Motor neuron (in vitro differentiated cells): ENCODE results near the gene MOB3B. TPM values are rescaled to one million over a fixed set of nuclear protein-coding genes. Genes with fewer than 3 reads are reported as not detected.
A peak's percentile ranks its signal among the peaks of the same experiment; 100 is the strongest.

Source experiments
- ATAC-seq, 8 experiments: fragments of 200-7000 bp; cut with Tn5 transposase; replicated peaks in 6 of 8; 2 replicates each; pipeline ENCODE4 v1.8.0; 2021; ENCODE audit warnings: mild to moderate bottlenecking in 8 of 8, moderate library complexity in 8 of 8
- H3K27ac ChIP-seq, 2 donors: fragments of 250-450 bp; sonication (Bioruptor Pico); 2 replicates each; pipeline ENCODE4 v1.9.0; 2021; ENCODE audit warnings: antibody characterized with exemption in 2 of 2, mild to moderate bottlenecking in 2 of 2, moderate library complexity in 1 of 2
- H3K4me1 ChIP-seq, 2 donors: fragments of 250-450 bp; sonication (Bioruptor Pico); replicated peaks in 1 of 2; 2 replicates each; pipeline ENCODE4 v1.6.1; 2021; ENCODE audit warnings: antibody characterized with exemption in 2 of 2, mild to moderate bottlenecking in 2 of 2, moderate library complexity in 1 of 2
- H3K4me3 ChIP-seq, 5 donors: fragments of 250-450 bp; sonication (Bioruptor Pico); 2 replicates each; pipeline ENCODE4 v1.9.0; 2021; ENCODE audit warnings: antibody characterized with exemption in 5 of 5, mild to moderate bottlenecking in 5 of 5, moderate library complexity in 4 of 5
- WGBS, 10 experiments: fragments of 450-650 bp; shearing (Covaris generic); methylation state at CpG; one replicate each; pipeline ENCODE4 v1.0.0; 2022; 5-methylcytosine and 5-hydroxymethylcytosine counted together
- in situ Hi-C, 9 experiments: fragments of 400-800 bp; cut with MboI; loops; one replicate each; pipeline ENCODE4 v1.15.0; 2021; ENCODE audit warnings: low sequenced_read_pairs in 9 of 9, low pct_unique_long_range_greater_than_20kb in 2 of 9; ENCODE audit not compliant: unreplicated experiment in 9 of 9
- total RNA-seq, 8 experiments: library from RNA; unstranded; fragments of 300-600 nt; gene quantifications; 2 replicates each; pipeline versions ENCODE4 v1.2.3 to v1.2.4, GENCODE V29; 2022

Gene MOB3B
- total RNA-seq, 8 experiments from 2014 or later = 3.7 to 13.4 (median 5.2) TPM

- H3K4me3 ChIP-seq = no peak overlapping the region
- in situ Hi-C loops = loop anchor here in 6 of 9 experiments (10.0 to 25.0 kb wide), 4 partner anchors 125 to 500 kb away; no protein-coding TSS in a partner anchor
- WGBS, 10 experiments = 0 to 100% (median 50%) methylated on average over 1 of the region's 1 CpG; no CpG with 5 or more reads in 7 of the 10 experiments
- H3K27ac ChIP-seq = no peak overlapping the region
- ATAC-seq = no peak
- H3K4me1 ChIP-seq = peaks cover 8 to 12% of the 10 kb centered on the region in 2 donors
These were observed 8.1 kb upstream of the MOB3B start for GRCh38 chr9:27537756-27538155.

DNA sequence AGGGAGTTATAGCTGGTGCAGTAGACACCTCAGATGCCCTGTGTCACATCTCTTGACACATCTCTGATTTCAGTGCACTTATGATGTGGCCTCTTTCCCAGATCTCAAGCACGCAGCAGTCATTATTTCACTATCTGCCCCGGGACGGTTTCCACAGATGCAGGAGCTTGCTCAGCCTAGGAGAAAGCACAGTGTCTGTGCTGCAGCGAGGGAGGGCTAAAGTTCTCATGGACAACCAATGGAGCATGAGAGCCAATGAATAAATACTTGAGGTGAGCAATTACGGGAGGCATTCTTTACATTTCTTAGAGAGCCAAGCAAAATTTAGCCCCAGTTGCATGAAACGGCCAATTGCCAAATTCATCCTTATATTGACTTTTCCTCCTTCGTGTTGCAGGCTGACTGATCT lies 7.4 kb upstream of the MOB3B start:
- 58 to 100% (median 85%) methylated on average over 2 to 6 of the region's 7 CpGs; no CpG with 5 or more reads in 2 of the 10 experiments for WGBS, 10 experiments
- Histone ChIP-seq H3K27ac (no peak overlapping the region), H3K4me3 (no peak overlapping the region), H3K4me1 (peaks cover 12 to 19% of the 10 kb centered on the region in 2 donors)
- in situ Hi-C loops = loop anchor here in 6 of 9 experiments (10.0 to 25.0 kb wide), 4 partner anchors 125 to 500 kb away; no protein-coding TSS in a partner anchor
- ATAC-seq = peak in 1 of 8 experiments; percentile 35

DNA sequence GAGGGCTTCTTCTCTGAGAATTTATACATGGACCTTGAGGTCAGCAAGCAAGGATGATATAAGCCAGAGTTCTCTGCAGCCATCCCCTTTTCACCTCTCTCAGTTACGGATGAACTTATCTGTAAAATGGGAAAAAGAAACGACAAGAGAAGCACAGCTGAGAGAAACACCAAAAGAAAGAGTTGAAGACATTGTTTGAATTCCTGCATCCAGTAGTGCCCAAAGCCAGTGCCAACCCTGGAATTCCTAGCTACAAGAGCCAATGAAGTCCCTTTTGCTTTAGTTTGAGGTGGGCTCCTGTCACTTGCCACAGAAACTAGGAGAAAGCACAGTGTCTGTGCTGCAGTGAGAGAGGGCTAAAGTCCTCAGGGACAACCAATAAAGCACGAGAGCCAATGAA lies 6.6 kb upstream of the MOB3B start:
- Histone ChIP-seq H3K4me3 (no peak overlapping the region), H3K27ac (no peak overlapping the region), H3K4me1 (peaks cover 16 to 28% of the 10 kb centered on the region in 2 donors)
- in situ Hi-C loops = loop anchor here in 6 of 9 experiments (10.0 to 25.0 kb wide), 4 partner anchors 124 to 499 kb away; no protein-coding TSS in a partner anchor
- 27 to 100% (median 85%) methylated on average over 1 to 3 of the region's 3 CpGs; no CpG with 5 or more reads in 2 of the 10 experiments for WGBS, 10 experiments
- ATAC-seq = no peak

DNA sequence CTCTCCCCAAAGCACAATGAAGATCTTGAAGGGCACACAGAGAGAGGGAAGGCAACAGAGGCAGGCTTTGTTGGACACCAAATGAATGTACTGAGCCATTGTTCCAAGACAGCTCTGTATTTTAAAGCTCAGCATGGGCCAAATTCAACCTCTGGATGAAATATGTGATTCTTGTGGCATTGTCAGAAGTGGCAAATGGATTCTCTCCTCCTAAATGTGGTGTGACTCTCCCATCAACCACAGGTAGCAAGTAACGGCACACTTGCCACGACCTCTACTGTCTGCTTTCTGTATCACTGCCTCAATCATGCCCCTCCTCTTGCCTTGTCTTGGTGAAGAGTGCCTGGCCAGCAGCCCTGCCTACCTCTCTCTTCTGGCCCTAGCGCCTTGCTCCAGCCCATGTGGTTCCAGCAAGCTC lies 6.1 kb upstream of the MOB3B start:
- Histone ChIP-seq H3K4me1 (peaks cover 19 to 32% of the 10 kb centered on the region in 2 donors), H3K4me3 (no peak overlapping the region), H3K27ac (no peak overlapping the region)
- peak in 2 of 8 experiments; percentile 32 to 71 for ATAC-seq
- 29 to 80% (median 58%) methylated on average over 1 to 2 of the region's 3 CpGs; no CpG with 5 or more reads in 5 of the 10 experiments for WGBS, 10 experiments
- in situ Hi-C loops = loop anchor here in 6 of 9 experiments (10.0 to 25.0 kb wide), 4 partner anchors 123 to 498 kb away; no protein-coding TSS in a partner anchor

GRCh38 chr9:27534658-27535209 lies 5.1 kb upstream of the MOB3B start:
- no peak for ATAC-seq
- H3K4me3 ChIP-seq = no peak overlapping the region
- no peak overlapping the region for H3K27ac ChIP-seq
- H3K4me1 ChIP-seq = peaks cover 19 to 40% of the 10 kb centered on the region in 2 donors
- 57 to 100% (median 94%) methylated on average over 1 to 3 of the region's 3 CpGs for WGBS, 10 experiments
- in situ Hi-C loops = loop anchor here in 6 of 9 experiments (10.0 to 25.0 kb wide), 4 partner anchors 122 to 497 kb away; no protein-coding TSS in a partner anchor

DNA sequence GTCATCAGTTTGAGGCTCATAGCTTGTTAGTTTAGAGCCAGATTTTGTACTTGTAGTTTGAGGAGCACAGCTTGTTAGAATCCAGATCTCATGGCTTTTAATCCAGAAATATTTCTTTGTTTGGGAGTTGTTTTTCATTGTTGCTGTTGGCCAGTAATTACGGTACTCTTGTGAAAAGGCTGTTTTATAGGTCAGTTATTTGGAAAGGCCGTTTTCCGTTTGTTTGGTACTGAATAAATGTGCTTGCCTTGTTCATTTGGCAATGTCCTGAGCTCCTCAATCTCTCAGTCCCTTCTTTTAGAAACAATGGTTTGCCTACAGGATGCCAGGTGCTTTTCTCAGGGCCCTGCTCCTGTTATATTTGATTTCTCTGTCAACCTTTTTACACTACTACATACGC lies 4.5 kb upstream of the MOB3B start:
- no peak for ATAC-seq
- Histone ChIP-seq H3K4me3 (no peak overlapping the region), H3K4me1 (peaks cover 19 to 40% of the 10 kb centered on the region in 2 donors), H3K27ac (no peak overlapping the region)
- WGBS, 10 experiments = 29 to 96% (median 59%) methylated on average over 2 to 4 of the region's 4 CpGs
- in situ Hi-C loops = loop anchor here in 6 of 9 experiments (10.0 to 25.0 kb wide), 4 partner anchors 122 to 497 kb away; no protein-coding TSS in a partner anchor

- WGBS, 10 experiments = 60 to 100% (median 86%) methylated on average over 1 of the region's 1 CpG; no CpG with 5 or more reads in 3 of the 10 experiments
- Histone ChIP-seq H3K27ac (no peak overlapping the region), H3K4me1 (peaks cover 19 to 40% of the 10 kb centered on the region in 2 donors), H3K4me3 (no peak overlapping the region)
- in situ Hi-C loops = loop anchor here in 6 of 9 experiments (10.0 to 25.0 kb wide), 4 partner anchors 121 to 496 kb away; no protein-coding TSS in a partner anchor
- no peak for ATAC-seq
These were observed 3.7 kb upstream of the MOB3B start for GRCh38 chr9:27533311-27533710.

DNA sequence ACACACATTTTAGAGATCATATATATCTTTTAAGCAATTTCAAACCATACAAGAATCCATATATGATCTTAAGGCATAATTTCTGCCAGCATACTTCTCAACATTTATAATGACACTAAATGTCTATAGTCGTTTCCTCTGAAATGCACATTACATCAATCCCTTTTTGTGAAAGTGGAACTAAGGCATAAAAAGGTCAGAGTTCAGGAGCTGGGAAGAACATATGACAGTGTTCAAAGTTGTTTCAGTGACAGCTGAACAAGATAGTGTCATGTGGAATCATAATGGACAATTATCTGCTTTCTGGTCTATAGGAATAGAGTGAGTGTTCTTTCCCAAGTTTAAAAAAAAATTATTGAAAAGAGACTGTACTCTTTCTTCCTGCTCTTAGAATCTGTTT lies 2.4 kb upstream of the MOB3B start:
- Histone ChIP-seq H3K27ac (no peak overlapping the region), H3K4me1 (peaks cover 24 to 48% of the 10 kb centered on the region in 2 donors), H3K4me3 (no peak overlapping the region)
- no peak for ATAC-seq
- in situ Hi-C loops = loop anchor here in 6 of 9 experiments (10.0 to 25.0 kb wide), 4 partner anchors 120 to 495 kb away; no protein-coding TSS in a partner anchor
- 17 to 60% (median 44%) methylated on average over 1 of the region's 1 CpG; no CpG with 5 or more reads in 3 of the 10 experiments for WGBS, 10 experiments

DNA sequence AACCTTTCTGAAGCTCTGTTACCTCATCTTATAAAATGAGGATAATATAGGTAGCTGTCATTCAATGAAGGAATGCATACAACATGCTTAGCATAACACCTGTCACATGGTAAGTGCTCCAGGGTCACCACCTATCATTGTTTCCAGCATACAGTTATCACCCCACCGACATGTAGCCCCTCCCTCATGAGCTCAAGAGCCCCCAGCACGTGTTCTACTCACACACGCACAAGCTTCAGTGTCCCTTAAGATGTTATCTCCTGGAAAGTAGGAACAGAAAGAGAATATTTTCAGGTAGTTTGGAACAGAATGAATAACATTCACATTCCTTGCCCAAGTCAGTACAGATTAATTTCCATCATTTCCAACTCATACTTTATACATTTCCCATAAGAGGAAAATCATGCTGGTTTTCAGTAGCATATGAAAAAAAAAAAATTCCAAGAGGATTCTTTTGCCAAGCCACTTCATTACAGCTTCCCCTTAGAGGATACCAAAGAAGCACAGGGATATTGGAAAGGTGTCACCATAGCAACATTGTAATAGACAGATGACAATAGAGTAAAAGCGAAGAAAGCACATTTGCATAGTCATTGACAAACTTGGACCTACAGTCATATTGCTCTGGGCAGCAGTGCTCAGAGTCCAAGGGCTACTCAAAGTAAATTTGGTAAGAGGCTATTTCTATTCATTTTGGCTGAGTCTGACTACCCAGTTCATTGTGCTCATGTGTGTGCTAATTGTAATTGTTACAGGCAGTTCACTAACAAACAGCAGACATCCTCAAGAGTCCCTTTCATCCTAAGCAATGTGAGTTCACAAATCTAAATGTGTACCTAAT lies 1.5 kb upstream of the MOB3B start:
- no peak overlapping the region for H3K4me3 ChIP-seq
- no peak overlapping the region for H3K27ac ChIP-seq
- ATAC-seq = no peak
- WGBS, 10 experiments = 55 to 100% (median 72%) methylated on average over 1 to 3 of the region's 4 CpGs; no CpG with 5 or more reads in 2 of the 10 experiments
- in situ Hi-C loops = loop anchor here in 6 of 9 experiments (10.0 to 25.0 kb wide), 4 partner anchors 119 to 494 kb away; no protein-coding TSS in a partner anchor
- H3K4me1 ChIP-seq = peaks cover 24 to 48% of the 10 kb centered on the region in 2 donors

DNA sequence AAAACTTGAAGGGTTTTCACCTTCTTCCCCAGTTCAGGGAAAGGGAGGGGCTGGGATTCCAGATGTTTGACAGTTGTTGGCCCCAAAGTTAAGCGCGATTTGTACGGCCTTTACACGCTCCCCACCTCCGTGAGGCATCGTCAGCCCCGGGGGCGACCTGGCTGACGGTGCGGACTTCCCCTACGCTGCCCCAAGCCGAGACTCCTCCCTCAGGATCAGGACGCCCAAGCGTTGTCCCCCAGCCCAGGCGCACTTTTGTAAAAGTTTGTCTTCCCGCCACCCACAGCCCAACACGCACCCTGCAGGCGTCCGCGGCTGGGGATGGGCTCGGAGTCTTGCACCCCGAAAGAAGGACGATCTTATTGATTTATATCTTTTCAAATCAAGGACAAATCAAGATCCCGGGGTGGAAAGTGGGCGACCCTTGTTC lies 713 bp downstream of the MOB3B start:
- Histone ChIP-seq H3K27ac (peak overlapping the region in 1 of 2 donors; percentile 39), H3K4me1 (peaks cover 20 to 47% of the 10 kb centered on the region in 2 donors), H3K4me3 (peak overlapping the region; percentile 39 to 81 (median 55))
- peak; percentile 24 to 54 (median 37) for ATAC-seq
- 0 to 10% (median 0%) methylated on average over 2 to 20 of the region's 25 CpGs; no CpG with 5 or more reads in 6 of the 10 experiments for WGBS, 10 experiments
- in situ Hi-C loops = loop anchor here in 6 of 9 experiments (10.0 to 25.0 kb wide), 4 partner anchors 117 to 492 kb away; no protein-coding TSS in a partner anchor

- WGBS, 10 experiments = 0 to 31% (median 0%) methylated on average over 1 to 9 of the region's 44 CpGs; no CpG with 5 or more reads in 3 of the 10 experiments
- Histone ChIP-seq H3K4me3 (peak overlapping the region; percentile 39 to 81 (median 55)), H3K4me1 (peaks cover 17 to 42% of the 10 kb centered on the region in 2 donors), H3K27ac (peak overlapping the region in 1 of 2 donors; percentile 39)
- in situ Hi-C loops = loop anchor here in 6 of 9 experiments (10.0 to 25.0 kb wide), 4 partner anchors 116 to 491 kb away; no protein-coding TSS in a partner anchor
- peak; percentile 54 to 84 (median 64) for ATAC-seq
These were observed 1.3 kb downstream of the MOB3B start for GRCh38 chr9:27528076-27528885.
